Choroid plexus epithelial cell (primary cell): ENCODE measurements around the gene B3GNT3.
"Not testable (repeated sequence)": the region's sequence is repeated elsewhere in the genome, so short reads cannot be mapped to it uniquely, and the experiment has no call there.

Experiments used
- DNase-seq: peaks from one replicate; pipeline ENCODE4 v3.0.0-alpha.2; 2010; ENCODE audit warnings: low read depth
- H3K4me3 ChIP-seq: 2 replicates; pipeline ENCODE4 v1.5.1; 2011; ENCODE audit warnings: low read depth, mild to moderate bottlenecking, control low read depth, low read length, moderate library complexity
- TF ChIP-seq, protein P1 (sequence below): conservative IDR thresholded peaks from 2 replicates; pipeline ENCODE4 v1.5.1; 2011; ENCODE audit warnings: low read depth, mild to moderate bottlenecking, control low read depth, inconsistent platforms, low read length, moderate library complexity

The B3GNT3 gene

DNA sequence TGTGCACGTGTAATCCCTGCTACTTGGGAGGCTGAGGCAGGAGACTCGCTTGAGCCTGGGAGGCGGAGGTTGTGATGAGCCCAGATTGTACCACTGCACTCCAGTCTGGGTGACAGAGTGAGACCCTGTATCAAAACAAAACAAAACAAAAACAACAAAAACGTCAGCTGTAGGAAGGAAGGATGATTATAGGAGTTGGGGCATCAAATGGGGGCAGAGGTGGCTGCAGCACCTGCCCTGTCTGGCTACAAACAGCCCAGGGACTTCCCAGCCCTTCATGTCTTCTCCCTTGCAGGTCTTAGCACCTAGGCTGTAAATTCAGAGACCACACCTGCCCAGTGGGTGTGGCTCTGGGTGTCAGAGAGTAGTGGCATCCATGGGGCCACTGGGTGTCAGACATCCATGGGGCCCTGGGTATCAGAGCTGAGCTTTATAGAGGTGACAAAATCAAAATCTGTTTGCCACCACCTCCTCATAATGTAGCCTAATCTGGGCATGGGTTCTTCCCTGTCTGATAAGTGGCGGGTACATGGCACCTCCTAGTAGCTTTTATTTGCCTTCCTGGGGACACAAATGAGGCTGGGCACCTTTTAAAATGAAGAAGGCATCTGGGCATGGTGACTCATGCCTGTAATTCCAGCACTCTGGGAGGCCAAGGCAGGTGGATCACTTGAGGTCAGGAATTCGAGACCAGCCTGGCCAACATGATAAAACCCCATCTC is 4.7 kb upstream of the B3GNT3 start:
- TF ChIP-seq, protein P1, sequence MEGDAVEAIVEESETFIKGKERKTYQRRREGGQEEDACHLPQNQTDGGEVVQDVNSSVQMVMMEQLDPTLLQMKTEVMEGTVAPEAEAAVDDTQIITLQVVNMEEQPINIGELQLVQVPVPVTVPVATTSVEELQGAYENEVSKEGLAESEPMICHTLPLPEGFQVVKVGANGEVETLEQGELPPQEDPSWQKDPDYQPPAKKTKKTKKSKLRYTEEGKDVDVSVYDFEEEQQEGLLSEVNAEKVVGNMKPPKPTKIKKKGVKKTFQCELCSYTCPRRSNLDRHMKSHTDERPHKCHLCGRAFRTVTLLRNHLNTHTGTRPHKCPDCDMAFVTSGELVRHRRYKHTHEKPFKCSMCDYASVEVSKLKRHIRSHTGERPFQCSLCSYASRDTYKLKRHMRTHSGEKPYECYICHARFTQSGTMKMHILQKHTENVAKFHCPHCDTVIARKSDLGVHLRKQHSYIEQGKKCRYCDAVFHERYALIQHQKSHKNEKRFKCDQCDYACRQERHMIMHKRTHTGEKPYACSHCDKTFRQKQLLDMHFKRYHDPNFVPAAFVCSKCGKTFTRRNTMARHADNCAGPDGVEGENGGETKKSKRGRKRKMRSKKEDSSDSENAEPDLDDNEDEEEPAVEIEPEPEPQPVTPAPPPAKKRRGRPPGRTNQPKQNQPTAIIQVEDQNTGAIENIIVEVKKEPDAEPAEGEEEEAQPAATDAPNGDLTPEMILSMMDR, result no peak
- DNase-seq, result no peak
- H3K4me3 ChIP-seq, result no peak overlapping the region

DNA sequence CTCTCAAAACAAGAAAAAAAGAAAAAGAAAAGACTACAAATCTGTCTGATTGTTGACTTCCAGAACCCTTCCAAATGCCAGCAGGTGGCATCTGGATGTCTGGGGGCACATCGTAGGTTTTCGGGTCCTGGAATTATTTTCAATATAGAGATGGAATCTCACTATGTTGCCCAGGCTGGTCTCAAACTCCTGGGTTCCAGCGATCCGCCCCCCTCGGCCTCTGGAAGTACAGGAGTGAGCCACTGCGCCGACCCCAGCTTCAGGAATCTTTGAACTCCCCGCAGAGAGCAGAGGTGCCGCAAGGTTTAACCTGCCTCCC is 567 bp upstream of the B3GNT3 start:
- no peak overlapping the region for H3K4me3 ChIP-seq
- TF ChIP-seq, protein P1, result no peak
- no peak for DNase-seq

DNA sequence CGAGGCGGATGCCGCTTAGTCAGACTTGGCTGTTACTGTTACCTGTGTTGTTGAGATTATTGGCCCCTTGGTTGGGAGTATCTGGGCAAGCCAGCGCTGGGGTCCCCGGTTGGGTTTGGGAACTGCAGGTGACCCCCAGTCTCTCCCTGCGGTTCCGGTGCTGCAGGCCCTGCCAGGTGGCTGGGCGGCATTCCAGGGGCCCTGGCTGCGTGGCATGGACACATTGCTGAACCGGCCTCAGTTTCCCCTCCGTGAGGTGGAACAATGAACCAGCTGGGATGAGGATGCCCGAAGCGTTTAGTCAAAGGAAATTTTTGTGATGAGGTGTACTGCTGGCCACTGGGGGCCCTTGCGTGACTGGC is 538 bp downstream of the B3GNT3 start:
- TF ChIP-seq, protein P1, result no peak
- no peak for DNase-seq
- no peak overlapping the region for H3K4me3 ChIP-seq

DNA sequence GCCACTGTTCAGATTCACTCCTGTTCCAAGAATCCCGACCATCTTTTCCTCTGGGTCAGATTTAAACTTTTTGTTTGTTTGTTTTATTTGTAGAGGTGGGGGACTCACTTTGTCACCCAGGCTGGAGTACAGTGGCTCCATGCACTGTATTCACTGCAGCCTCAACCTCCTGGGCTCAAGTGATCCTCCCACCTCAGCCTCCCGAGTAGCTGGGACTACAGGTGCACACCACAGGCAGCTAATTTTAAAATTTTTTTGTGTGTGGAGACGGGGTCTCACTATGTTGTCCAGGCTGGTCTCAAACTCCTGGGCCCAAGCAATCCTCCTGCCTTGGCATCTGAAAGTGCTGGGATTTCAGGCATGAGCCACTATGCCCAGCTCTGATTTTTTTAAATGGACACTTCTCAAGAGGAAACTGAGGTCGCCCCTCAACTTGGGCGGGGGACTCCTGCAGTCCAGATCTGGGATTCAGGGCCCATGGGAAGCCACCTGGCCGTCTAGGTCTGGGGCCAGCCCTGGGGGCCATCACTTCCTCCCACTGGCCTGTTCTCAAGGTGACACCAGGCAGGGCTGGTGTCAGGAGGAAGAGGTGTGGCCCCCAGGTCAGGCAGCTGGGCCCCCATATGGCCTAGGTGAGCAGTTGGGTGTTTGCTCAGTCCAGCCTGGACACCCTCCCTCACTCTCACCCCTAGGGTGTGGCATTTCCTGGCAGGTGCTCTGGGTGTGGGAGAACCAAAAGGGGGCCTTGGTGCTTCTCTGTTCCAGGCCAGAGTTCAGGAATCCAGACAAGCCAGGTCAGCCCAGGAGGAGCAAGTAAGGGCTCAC is 1.3 kb downstream of the B3GNT3 start:
- DNase-seq, result no peak
- no peak overlapping the region for H3K4me3 ChIP-seq
- TF ChIP-seq, protein P1, result no peak

DNA sequence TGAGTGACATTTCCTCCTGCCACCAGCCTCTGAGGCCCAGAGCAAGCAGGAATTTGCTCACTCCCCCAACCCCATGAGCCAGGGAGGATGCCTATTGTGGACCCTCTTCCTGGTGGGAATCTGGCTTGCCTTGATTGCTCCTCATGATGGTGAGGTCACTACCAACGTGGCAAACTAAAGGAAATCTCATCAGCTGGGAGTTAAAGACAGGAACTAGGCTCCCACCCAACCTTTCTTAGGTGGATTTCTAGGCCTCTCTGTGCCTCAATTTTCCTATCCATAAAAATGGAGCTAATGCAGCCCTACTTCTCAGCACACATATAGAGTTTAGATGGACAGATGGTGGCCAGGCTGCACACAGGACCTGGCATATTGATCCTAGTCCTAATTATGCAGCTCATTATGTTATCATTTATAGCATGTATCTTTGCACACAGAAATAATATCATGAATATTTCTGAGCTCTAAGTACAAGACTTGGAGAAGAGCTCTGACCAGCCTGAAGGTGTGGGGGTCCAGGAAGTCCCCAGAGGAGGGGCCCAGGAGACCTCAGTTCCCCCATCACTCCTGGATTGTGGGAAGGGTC is 2.0 kb downstream of the B3GNT3 start:
- TF ChIP-seq, protein P1, result no peak
- no peak overlapping the region for H3K4me3 ChIP-seq
- DNase-seq, result no peak

DNA sequence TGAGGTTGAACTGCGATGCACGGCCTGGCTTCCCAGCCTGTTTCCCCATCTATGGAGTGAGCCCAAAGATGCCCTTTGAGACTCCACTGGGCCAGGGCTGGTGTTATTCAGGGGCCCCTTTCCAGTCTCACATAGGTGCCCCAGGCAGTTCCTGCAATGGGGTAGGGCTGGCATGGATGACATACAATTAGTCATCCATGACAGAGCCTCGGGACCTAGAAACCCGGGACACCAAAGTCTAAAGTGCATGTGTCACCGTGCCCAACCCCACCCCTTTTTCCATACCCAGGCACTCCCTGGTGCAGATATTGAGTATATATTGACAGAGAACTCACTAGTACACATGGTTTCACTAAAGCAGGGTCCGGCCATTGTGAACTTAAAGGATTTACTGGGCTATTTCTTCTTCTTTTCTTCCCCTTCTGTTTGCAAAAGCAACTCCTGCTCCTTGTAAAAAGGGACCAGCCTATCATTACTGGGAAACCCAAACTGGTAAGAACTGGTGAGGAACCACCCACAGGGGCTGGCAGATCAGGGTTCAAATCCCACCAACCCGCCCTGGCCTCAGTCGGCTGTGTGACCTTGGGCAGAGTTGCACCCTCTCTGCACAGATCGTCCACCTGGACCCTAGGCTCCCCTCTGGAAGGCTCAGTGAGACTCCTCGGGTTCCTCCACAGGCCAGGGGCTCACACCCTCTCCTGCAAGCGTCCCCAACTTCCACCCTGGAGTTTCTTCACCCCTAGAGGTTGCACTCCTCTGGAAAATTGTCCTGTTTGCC is 2.7 kb downstream of the B3GNT3 start:
- TF ChIP-seq, protein P1, result no peak
- no peak for DNase-seq
- H3K4me3 ChIP-seq, result no peak overlapping the region

DNA sequence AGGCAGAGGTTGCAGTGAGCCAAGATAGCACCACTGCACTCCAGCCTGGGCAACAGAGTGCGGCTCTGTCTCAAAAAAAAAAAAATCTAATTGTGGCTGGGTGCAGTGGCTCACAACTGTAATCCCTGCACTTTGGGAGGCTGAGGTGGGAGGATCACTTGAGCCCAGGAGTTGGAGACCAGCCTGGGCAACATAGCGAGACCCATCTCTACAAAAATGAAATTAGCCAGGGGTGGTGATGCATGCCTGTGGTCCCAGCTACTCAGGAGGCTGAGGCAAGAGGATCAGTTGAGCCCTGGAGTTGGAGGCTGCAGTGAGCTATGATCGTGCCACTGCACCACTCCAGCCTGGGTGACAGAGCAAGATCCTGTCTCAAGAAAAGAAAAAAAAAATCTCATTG is 3.7 kb downstream of the B3GNT3 start:
- H3K4me3 ChIP-seq, DNase-seq: not testable (repeated sequence)
